Fibroblast of skin of back (primary cell): ENCODE measurements around the gene NLGN1.
"Not testable (repeated sequence)": the region's sequence is repeated elsewhere in the genome, so short reads cannot be mapped to it uniquely, and the experiment has no call there.

ENCODE experiments used
- DNase-seq: peaks from one replicate; pipeline ENCODE4 v3.0.0-alpha.2; 2013

The NLGN1 gene

GRCh38 chr3:173567997-173568396, 170.5 kb downstream of the NLGN1 start:
- DNase-seq = no peak

- DNase-seq = no peak
Measured at GRCh38 chr3:173568623-173569022, 171.1 kb downstream of the NLGN1 start.

GRCh38 chr3:173583496-173583895, 186.0 kb downstream of the NLGN1 start:
- DNase-seq = no peak

- DNase-seq = peak; percentile 61
Measured at GRCh38 chr3:173584093-173584837, 186.7 kb downstream of the NLGN1 start.

- DNase-seq = peak; percentile 65
Measured at GRCh38 chr3:173584838-173585831, 187.6 kb downstream of the NLGN1 start.

- DNase-seq = peak; percentile 4
Measured at GRCh38 chr3:173586166-173586565, 188.6 kb downstream of the NLGN1 start.

- no peak for DNase-seq
Measured at GRCh38 chr3:173587055-173587454, 189.5 kb downstream of the NLGN1 start.

- no peak for DNase-seq
Measured at GRCh38 chr3:173588556-173588955, 191.0 kb downstream of the NLGN1 start.

GRCh38 chr3:173589116-173589515, 191.6 kb downstream of the NLGN1 start:
- DNase-seq = no peak

- DNase-seq = no peak
Measured at GRCh38 chr3:173591401-173591800, 193.9 kb downstream of the NLGN1 start.

GRCh38 chr3:173594881-173595280, 197.3 kb downstream of the NLGN1 start:
- DNase-seq = not testable (repeated sequence)

GRCh38 chr3:173599673-173600072, 202.1 kb downstream of the NLGN1 start:
- DNase-seq = peak; percentile 76

- no peak for DNase-seq
Measured at GRCh38 chr3:173614522-173614921, 217.0 kb downstream of the NLGN1 start.

- DNase-seq = no peak
Measured at GRCh38 chr3:173615661-173616060, 218.1 kb downstream of the NLGN1 start.

- no peak for DNase-seq
Measured at GRCh38 chr3:173617490-173617889, 219.9 kb downstream of the NLGN1 start.

GRCh38 chr3:173618148-173618547, 220.6 kb downstream of the NLGN1 start:
- DNase-seq = no peak

GRCh38 chr3:173618703-173619102, 221.2 kb downstream of the NLGN1 start:
- no peak for DNase-seq

- peak; percentile 23 for DNase-seq
Measured at GRCh38 chr3:173622166-173622565, 224.6 kb downstream of the NLGN1 start.

GRCh38 chr3:173624086-173624485, 226.5 kb downstream of the NLGN1 start:
- DNase-seq = no peak

- DNase-seq = no peak
Measured at GRCh38 chr3:173630849-173631248, 233.3 kb downstream of the NLGN1 start.

GRCh38 chr3:173632945-173633344, 235.4 kb downstream of the NLGN1 start:
- no peak for DNase-seq

GRCh38 chr3:173635826-173636225, 238.3 kb downstream of the NLGN1 start:
- DNase-seq = no peak

- DNase-seq = no peak
Measured at GRCh38 chr3:173639098-173639497, 241.6 kb downstream of the NLGN1 start.

- no peak for DNase-seq
Measured at GRCh38 chr3:173641696-173642095, 244.2 kb downstream of the NLGN1 start.
